Neuron (in vitro differentiated cells): Measurements from ENCODE around the gene CDH22.

Experiments
- H2AFZ ChIP-seq: one replicate; pipeline ENCODE4 v1.6.1; 2013; ENCODE audit warnings: low read depth, mild to moderate bottlenecking, inconsistent platforms, low read length, moderate library complexity
- H3K27me3 ChIP-seq: one replicate; pipeline ENCODE4 v1.6.1; 2013; ENCODE audit warnings: low read length; ENCODE audit not compliant: insufficient read depth
- H3K36me3 ChIP-seq: one replicate; pipeline ENCODE4 v1.6.1; 2013; ENCODE audit warnings: low read length; ENCODE audit not compliant: insufficient read depth
- H3K4me1 ChIP-seq: one replicate; pipeline ENCODE4 v1.6.1; 2013; ENCODE audit warnings: low read length; ENCODE audit not compliant: insufficient read depth
- H3K4me3 ChIP-seq: 2 replicates; pipeline ENCODE4 v1.5.1; 2013; ENCODE audit warnings: mild to moderate bottlenecking, low read length, moderate library complexity
- H3K9me3 ChIP-seq: one replicate; pipeline ENCODE4 v1.6.1; 2013; ENCODE audit warnings: low read length

CDH22 gene

GRCh38 chr20:46259260-46259859, 48.9 kb downstream of the CDH22 start:
- Histone ChIP-seq H3K4me3 (no peak overlapping the region), H3K4me1 (no peaks in the 10 kb centered on the region), H3K27me3 (peaks cover 28% of the 10 kb centered on the region), H3K9me3 (no peaks in the 10 kb centered on the region), H2AFZ (no peak overlapping the region), H3K36me3 (no peaks in the 10 kb centered on the region)

DNA sequence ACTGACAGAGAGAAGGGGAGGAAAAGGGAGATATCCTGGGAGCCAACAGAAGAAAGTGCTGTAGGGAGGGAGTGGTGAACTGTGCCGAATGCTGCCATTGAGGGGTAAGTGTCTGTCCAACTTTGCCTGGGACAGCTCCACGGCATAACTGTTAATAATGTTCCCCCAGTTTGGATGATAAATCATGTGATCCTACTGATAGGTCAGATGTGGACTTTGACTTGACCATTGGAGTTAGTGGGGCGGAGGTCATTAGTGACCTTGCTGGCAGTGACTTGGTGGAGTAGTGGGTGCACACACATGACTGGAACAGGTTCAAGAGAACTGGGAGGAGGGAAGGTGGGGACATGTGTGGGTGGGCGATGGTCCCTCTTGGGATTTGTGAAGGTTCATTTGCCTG, 50.4 kb downstream of the CDH22 start:
- H3K4me3 ChIP-seq, result no peak overlapping the region
- H3K36me3 ChIP-seq, result no peaks in the 10 kb centered on the region
- H3K27me3 ChIP-seq, result peaks cover 40% of the 10 kb centered on the region
- no peaks in the 10 kb centered on the region for H3K4me1 ChIP-seq
- H2AFZ ChIP-seq, result no peak overlapping the region
- no peaks in the 10 kb centered on the region for H3K9me3 ChIP-seq

DNA sequence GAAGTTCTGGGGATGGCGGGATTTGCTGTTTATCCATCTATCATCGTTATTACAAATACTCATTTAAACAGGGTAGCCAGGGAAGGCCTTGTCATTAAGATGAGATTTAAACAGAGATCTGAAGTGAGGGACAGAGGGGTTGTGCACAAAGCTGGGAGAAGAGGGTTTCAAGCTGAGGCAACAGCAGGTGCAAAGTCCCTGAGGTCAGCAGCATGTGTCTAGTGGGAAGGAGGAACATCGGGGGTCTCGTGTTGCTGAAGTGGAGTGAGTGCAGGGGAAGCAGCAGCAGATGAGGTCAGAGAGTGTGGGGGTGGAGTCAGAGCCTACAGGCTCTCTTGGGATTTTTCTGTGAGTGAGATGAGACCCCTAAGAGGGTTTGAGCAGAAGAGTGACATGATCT, 52.0 kb downstream of the CDH22 start:
- H3K36me3 ChIP-seq, result no peaks in the 10 kb centered on the region
- H3K4me1 ChIP-seq, result no peaks in the 10 kb centered on the region
- H2AFZ ChIP-seq, result no peak overlapping the region
- H3K9me3 ChIP-seq, result no peaks in the 10 kb centered on the region
- H3K27me3 ChIP-seq, result peaks cover 56% of the 10 kb centered on the region
- H3K4me3 ChIP-seq, result no peak overlapping the region

GRCh38 chr20:46255440-46256104, 52.7 kb downstream of the CDH22 start:
- Histone ChIP-seq H3K4me3 (no peak overlapping the region), H2AFZ (no peak overlapping the region), H3K9me3 (no peaks in the 10 kb centered on the region), H3K36me3 (no peaks in the 10 kb centered on the region), H3K27me3 (peaks cover 63% of the 10 kb centered on the region), H3K4me1 (no peaks in the 10 kb centered on the region)

DNA sequence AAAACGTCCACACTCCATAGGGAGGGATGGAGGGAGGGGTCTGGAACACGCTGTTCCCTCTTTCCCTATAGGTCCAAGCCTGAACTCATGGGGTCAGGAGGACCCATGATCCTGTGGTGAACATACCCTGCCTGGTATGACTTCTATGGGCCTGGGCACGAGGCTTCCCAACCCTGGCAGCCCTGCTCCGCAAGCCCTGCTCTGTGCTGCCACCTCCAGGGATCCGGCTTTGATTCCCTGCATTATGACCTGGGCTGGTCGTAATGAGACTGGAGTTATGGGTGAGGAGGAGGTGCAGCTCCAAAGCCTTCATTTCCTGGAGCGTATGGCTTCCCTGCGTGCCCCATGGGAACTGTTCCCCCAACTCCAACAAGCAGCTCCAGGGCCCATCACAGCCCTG, 54.9 kb downstream of the CDH22 start:
- Histone ChIP-seq H3K4me3 (no peak overlapping the region), H3K9me3 (no peaks in the 10 kb centered on the region), H3K27me3 (peaks cover 78% of the 10 kb centered on the region), H3K4me1 (no peaks in the 10 kb centered on the region), H2AFZ (no peak overlapping the region), H3K36me3 (no peaks in the 10 kb centered on the region)

GRCh38 chr20:46252352-46253091, 55.8 kb downstream of the CDH22 start:
- Histone ChIP-seq H3K27me3 (peaks cover 83% of the 10 kb centered on the region), H3K9me3 (no peaks in the 10 kb centered on the region), H2AFZ (no peak overlapping the region)

DNA sequence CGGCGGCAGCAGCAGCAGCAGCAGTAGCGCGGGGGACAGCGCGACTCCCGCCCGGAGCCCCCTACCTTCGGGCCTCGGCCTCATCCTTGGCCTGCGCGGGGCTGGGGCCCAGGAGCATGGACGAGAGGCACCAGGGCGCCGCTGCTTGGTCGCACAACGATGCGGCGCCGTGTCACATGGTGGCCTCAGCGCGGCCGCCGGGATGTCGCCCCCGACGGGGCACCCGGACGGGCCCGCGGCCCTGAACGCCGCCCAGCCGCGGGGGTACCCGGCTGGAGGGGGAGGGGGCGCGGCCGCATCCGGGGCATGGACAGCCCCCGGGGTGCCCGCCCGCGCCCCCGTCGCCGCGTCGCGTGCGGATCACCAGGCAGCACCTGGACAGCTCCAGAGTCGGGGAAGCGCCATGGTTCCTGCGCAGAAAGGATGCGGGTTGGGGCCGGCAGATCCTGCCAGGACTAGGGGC, 57.1 kb downstream of the CDH22 start:
- H2AFZ ChIP-seq, result no peak overlapping the region
- peaks cover 92% of the 10 kb centered on the region for H3K27me3 ChIP-seq
- no peak overlapping the region for H3K4me3 ChIP-seq
- H3K36me3 ChIP-seq, result no peaks in the 10 kb centered on the region
- no peaks in the 10 kb centered on the region for H3K9me3 ChIP-seq
- H3K4me1 ChIP-seq, result no peaks in the 10 kb centered on the region

More at GRCh38 chr20:46252352-46253091, 55.8 kb downstream of the CDH22 start:
- no peaks in the 10 kb centered on the region for H3K4me1 ChIP-seq
- H3K36me3 ChIP-seq, result no peaks in the 10 kb centered on the region
- H3K4me3 ChIP-seq, result no peak overlapping the region

GRCh38 chr20:46250772-46251171, 57.5 kb downstream of the CDH22 start:
- Histone ChIP-seq H3K9me3 (no peaks in the 10 kb centered on the region), H3K27me3 (peaks cover 92% of the 10 kb centered on the region), H2AFZ (no peak overlapping the region), H3K4me1 (no peaks in the 10 kb centered on the region), H3K36me3 (no peaks in the 10 kb centered on the region), H3K4me3 (no peak overlapping the region)

GRCh38 chr20:46249671-46250070, 58.6 kb downstream of the CDH22 start:
- no peak overlapping the region for H2AFZ ChIP-seq
- peaks cover 91% of the 10 kb centered on the region for H3K27me3 ChIP-seq
- H3K36me3 ChIP-seq, result no peaks in the 10 kb centered on the region
- no peaks in the 10 kb centered on the region for H3K4me1 ChIP-seq
- no peak overlapping the region for H3K4me3 ChIP-seq
- no peaks in the 10 kb centered on the region for H3K9me3 ChIP-seq

DNA sequence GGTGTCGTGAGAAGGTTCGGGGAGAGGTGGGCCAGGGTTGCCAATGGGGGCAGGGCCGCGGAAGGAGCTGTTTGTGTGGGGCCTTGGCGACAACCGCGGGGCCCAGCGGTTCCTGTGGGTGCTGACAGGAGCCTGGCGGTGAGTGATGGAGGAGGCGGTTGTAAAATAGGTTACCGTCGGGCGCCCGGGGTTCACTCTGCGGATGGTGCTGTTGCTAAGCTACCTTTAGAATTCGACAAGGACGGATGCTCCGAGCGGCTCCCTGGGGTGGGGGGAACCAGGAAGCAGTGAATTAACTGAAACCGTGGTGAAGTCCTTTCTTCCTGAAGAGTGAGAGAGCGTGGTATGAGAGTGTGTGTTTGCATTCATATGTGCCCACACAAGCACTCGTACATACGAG, 61.7 kb downstream of the CDH22 start:
- Histone ChIP-seq H3K4me1 (no peaks in the 10 kb centered on the region), H3K4me3 (no peak overlapping the region), H3K27me3 (peaks cover 72% of the 10 kb centered on the region), H3K36me3 (no peaks in the 10 kb centered on the region), H2AFZ (no peak overlapping the region), H3K9me3 (no peaks in the 10 kb centered on the region)

GRCh38 chr20:46243707-46244628, 64.3 kb downstream of the CDH22 start:
- H3K9me3 ChIP-seq, result no peaks in the 10 kb centered on the region
- H3K4me3 ChIP-seq, result no peak overlapping the region
- H2AFZ ChIP-seq, result no peak overlapping the region
- no peaks in the 10 kb centered on the region for H3K4me1 ChIP-seq
- no peaks in the 10 kb centered on the region for H3K36me3 ChIP-seq
- H3K27me3 ChIP-seq, result peaks cover 53% of the 10 kb centered on the region

- Histone ChIP-seq H2AFZ (no peak overlapping the region), H3K4me3 (no peak overlapping the region), H3K36me3 (no peaks in the 10 kb centered on the region), H3K4me1 (no peaks in the 10 kb centered on the region), H3K27me3 (peaks cover 38% of the 10 kb centered on the region), H3K9me3 (no peaks in the 10 kb centered on the region)
Measured at GRCh38 chr20:46242390-46242789, 65.9 kb downstream of the CDH22 start.
